Stimulated activated naive CD4-positive, alpha-beta T cell treated with Interleukin-2 at 50 U/mL for 16 hours (primary cell): ENCODE measurements around the gene TPCN2.
"Not testable (repeated sequence)": the region's sequence is repeated elsewhere in the genome, so short reads cannot be mapped to it uniquely, and the experiment has no call there.

Experiments
- DNase-seq: peaks from one replicate; lab custom pipeline; 2025; lab: John Stamatoyannopoulos, UW

Gene TPCN2

DNA sequence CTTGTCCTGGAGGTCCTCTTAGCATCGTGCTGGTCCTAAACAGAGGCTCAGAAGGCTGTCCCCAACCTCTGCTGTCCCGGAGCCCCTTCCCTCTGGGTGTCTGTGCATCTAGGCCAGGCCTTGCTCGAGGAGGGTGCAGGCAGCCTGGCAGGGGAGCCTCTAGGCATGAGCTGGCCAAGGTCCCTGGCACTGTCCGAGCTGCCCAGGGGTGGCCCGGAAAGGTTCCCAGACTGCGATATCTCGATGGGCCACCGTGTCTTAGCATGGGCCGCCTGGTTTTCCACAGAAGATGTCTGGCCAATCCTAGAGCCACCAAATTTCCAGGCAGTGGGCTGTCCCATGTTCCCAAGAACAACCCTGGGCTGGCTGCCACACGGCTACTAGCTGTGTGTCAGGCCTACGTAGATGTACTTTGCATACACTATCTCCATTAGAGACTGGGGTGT lies 82.4 kb downstream of the TPCN2 start:
- DNase-seq: no peak

- no peak for DNase-seq
Observed at GRCh38 chr11:69131644-69132300, 83.0 kb downstream of the TPCN2 start.

GRCh38 chr11:69132301-69132670 lies 83.6 kb downstream of the TPCN2 start:
- DNase-seq: no peak

DNA sequence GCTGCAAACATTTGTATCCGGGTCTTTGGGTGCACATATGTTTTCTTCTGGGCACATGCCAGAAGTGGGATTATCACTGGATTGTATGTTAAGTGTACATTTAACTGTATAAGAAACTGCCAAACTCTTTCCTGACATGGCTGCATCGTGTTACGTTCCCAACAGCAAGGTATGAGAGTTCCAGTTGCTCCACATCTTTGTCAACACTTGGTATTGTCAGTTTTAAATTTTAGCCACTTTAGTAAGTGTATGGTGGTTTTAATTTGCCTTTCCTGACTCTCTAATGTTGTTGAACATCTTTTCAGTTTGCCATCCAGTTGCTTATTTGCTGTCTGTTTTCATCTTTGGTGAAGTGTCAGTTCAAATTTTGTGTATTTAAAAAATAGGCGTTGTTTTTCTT lies 84.5 kb downstream of the TPCN2 start:
- no peak for DNase-seq

DNA sequence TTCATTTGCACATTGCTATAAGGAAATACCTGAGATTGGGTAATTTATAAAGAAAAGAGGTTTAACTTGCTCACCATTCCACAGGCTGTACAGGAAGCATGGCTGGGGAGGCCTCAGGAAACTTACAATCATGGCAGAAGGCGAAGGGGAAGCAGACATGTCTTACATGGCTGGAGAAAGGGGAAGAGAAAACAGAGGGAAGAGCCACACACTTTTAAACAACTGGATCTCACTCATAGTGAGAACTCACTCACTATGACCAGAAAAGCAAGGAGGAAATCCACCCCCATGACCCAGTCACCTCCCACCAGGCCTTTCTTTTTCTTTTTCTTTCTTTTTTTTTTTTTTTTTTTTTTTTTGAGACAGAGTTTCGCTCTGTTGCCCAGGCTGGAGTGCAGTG lies 85.5 kb downstream of the TPCN2 start:
- DNase-seq: not testable (repeated sequence)

- DNase-seq: no peak
Observed at GRCh38 chr11:69134957-69135356, 86.2 kb downstream of the TPCN2 start.

- DNase-seq: no peak
Observed at GRCh38 chr11:69135420-69136363, 87.0 kb downstream of the TPCN2 start.

- no peak for DNase-seq
Observed at GRCh38 chr11:69136471-69136870, 87.7 kb downstream of the TPCN2 start.

DNA sequence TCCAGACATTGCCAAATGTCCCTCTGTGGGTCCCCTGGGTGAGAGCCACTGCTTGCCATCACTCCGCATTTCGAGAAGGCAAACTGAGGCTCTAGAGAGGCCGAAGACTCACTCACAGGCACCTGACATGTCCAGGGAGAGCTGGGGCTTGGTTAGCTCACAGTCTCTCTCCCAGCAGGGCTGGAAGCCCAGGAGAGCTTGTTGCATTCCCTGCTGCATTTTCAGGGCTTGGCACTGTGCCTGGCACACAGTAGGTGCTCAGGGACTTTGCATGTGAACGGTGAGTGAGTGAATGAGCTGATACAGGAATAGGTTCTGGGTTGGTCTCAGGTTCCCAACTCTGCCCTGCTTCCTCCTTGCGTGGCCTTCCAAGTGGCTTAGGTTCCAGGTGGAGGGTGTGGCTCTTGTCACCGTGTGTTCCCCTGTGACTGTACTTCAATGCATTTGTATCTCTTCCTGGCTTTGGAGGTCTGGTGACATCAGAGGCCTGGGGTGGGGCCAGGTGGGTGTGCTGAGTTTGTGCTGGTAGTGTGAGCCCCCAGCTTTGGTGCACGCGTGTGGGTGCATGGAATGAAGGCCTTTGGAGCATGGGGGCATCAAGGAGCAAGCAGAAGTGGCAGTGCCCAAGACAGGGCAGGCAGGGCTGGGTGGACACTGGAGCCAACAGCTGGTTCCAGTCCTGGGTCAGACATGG lies 88.6 kb downstream of the TPCN2 start:
- DNase-seq: no peak

GRCh38 chr11:69138265-69138664 lies 89.5 kb downstream of the TPCN2 start:
- no peak for DNase-seq

- not testable (repeated sequence) for DNase-seq
Observed at GRCh38 chr11:69140161-69140560, 91.4 kb downstream of the TPCN2 start.

DNA sequence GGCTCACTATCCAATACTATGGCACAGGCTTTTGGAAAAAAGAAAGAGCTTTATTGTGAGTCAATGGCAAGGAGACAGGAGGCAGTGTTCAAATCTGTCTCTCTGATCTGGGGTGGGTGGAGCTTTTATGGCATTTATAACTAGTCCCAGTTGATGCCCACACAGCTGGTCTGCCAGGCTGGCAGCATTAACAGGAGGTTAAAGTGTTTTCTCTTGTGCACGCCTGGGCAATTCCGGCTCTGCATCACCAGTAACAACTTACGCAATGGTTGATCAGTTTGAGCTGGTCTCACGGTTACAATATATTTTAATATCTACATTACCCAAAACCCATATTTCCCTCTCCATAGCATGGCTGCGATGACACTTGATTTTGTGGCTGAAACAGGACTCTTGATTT lies 91.9 kb downstream of the TPCN2 start:
- DNase-seq: no peak

GRCh38 chr11:69141742-69142141 lies 93.0 kb downstream of the TPCN2 start:
- DNase-seq: no peak

DNA sequence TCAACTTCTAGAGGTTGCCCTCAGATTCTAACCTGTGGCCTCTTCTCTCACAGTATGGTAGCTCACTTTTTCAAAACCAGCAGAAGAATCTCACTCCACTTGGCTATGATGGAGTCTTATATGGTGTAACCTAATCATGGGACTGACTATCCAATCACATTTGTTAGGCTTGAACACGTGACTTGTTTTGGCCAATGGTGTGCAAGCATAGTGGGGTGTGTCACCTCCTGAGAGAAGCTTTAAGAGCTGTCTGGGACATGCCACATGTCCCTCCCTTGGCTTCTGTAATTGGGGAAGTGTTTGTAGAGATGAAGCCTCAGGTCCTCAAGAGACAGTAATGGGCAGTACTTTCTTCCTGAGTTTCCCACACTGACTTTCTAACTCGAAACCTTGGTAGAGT lies 94.2 kb downstream of the TPCN2 start:
- no peak for DNase-seq

DNA sequence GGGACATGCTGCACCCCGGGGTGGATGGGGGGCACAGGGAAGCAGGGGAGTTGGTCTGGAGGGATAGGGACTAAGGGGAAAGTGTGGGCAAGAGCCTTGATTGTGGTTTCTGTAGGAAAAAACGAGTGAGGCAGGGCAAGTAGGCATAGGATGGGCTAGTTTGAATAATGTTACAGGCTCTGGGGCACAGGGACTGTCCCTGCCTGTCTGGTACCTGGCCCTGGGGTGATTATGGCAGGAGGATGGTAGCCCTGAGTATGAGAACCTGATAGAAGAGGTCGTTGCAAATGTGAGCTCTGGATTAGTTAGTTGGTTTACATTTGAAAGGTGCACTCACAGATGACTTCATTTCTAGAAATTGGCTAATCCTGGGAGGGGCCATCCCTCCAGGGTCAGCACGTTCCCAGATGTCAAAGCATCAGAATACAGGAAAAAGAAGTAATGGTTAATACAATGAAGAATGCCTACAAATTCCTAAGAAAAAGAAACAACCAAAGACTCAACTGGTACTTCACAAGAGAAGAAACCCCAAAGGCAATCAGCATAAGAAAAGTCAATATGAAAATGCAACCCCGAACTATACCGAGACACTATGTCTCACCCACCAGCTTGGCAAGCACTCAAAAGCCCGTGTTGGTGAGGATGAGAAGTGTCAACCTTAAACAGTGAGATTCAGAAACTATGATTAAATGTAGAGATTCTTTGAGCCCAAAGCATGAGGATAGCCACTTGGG lies 95.8 kb downstream of the TPCN2 start:
- no peak for DNase-seq

GRCh38 chr11:69145050-69145380 lies 96.3 kb downstream of the TPCN2 start:
- DNase-seq: no peak

- no peak for DNase-seq
Observed at GRCh38 chr11:69148377-69148762, 99.6 kb downstream of the TPCN2 start.

- DNase-seq: no peak
Observed at GRCh38 chr11:69148806-69149205, 100.1 kb downstream of the TPCN2 start.

DNA sequence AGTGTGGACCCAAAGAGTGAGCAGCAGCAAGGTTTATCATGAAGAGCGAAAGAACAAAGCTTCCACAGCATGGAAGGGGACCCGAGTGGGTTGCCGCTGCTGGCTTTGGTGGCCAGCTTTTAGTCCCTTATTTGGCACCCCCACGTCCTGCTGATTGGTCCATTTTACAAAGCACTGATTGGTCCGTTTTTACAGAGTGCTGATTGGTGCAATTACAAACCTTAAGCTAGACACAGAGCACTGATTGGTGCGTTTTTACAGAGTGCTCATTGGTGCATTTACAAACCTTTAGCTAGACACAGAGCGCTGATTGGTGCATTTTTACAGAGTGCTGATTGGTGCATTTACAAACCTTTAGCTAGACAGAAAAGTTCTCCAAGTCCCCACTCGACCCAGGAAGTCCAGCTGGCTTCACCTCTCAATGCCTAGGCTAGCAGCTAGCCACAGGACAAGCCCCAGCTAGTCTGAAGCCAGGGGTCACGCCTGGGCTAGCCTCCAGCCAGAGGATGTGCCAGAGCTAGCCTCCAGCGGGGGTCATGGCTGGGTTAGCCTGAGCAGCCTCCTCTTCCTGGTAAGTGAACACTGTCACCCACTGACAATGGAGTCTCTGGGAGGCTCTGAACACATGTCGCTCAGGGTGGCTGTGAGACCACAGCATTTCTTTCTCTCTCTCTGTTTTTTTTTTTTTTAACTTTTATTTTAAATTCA lies 100.8 kb downstream of the TPCN2 start:
- DNase-seq: not testable (repeated sequence)

- no peak for DNase-seq
Observed at GRCh38 chr11:69150175-69150574, 101.4 kb downstream of the TPCN2 start.

- DNase-seq: no peak
Observed at GRCh38 chr11:69151836-69152235, 103.1 kb downstream of the TPCN2 start.
